Stimulated activated CD4-positive, alpha-beta T cell treated with anti-CD3 and anti-CD28 coated beads, Interleukin-2, amount 100 ng/mL, for 48 hours (primary cell): ENCODE measurements around the gene RNF11.
A peak's percentile ranks its signal among the peaks of the same experiment; 100 is the strongest.

Source experiments
- DNase-seq, 2 donors: peaks; one replicate each; pipeline ENCODE4 v3.0.0-alpha.2; 2020

Gene RNF11

DNA sequence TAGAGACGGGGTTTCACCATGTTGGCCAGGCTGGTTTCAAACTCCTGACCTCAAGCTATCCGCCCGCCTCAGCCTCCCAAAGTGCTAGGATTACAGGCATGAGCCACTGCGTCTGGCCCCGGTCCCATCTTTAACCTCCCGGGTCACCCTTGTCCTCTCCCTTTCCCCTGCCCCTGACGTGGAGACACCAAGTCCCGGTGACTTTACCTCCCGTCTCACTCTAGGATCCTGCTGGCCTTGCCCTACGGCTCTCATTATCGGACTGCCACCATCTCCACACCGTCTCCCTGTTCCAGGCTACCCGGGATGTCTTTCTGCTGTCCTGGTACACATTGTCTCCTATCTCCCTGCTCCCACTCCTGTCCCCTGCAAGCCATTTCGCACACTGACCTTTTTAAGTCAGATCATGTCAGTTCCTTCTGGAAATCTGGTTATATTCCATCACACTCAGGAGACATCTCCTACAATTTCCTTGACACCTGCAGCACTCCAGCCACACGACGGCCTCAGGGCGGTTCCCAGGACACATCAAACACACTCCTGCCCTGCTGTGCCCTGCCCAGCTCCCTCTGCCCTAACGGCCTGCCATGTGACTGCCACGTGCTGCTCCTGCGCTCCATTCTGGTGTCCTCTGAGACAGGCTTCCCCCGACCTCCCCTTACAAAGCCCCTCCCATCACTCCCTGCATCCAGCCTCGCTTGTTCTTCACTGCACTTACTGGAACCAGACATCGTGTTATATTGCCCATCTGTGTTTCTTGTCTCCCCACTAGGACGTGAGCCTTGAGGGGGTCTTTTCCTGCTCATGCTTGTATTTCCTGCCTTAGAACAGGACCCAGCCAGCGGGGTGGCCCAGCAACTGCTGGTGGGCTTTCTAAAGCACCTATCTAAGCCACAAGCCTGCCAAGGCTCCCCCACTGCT is 61.6 kb downstream of the RNF11 start:
- DNase-seq, result no peak

- no peak for DNase-seq
Observed at GRCh38 chr1:51298322-51298705, 62.2 kb downstream of the RNF11 start.

- no peak for DNase-seq
Observed at GRCh38 chr1:51299185-51299885, 63.3 kb downstream of the RNF11 start.

GRCh38 chr1:51299981-51300670 is 64.1 kb downstream of the RNF11 start:
- no peak for DNase-seq

DNA sequence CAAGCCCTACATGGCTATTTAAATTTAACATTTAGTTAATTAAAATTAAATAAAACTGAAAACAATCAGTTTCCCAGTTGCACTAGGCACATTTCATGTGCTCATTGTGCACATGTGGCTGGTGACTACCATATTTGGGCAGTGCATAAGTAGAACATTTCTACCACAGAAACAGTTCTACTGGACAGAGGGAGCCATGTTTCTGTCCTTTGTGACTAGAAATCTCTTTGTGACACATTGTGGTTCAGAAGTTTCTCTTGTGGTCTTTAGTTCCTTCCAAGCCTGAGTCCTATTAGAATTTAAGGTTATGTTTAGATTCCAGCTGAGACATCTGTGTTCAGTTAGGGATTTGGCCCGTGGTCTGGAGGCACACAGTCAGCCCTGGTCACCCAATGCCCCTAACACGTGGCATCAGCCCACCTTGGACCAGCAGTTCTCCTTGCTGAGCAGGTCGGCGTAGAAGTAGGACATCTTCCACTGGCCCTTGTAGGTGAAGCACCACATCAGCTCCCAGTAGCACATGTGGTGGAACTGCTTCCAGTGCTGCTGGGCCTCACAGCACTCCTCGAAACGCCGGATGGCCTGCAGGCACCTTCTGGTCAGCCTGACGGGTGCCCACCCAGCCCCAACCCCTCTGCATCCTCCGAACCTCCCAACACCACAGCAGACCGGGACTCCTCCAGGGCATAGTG is 65.2 kb downstream of the RNF11 start:
- no peak for DNase-seq

DNA sequence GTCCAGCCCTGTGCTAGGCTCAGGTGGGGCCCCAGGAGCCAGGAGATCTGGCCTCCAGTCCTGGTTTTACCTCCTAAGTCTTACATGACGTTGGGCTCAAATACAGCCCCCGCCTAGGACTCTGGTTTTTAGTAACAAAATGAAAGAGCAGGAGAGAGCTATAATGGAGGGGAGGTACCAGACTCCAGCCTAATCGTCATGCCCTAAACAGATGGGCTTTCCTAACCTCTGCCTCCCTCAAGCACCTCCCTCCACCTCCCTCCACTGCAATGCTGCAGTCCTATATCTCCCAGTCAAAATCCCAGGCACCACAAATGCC is 65.7 kb downstream of the RNF11 start:
- DNase-seq, result no peak

- no peak for DNase-seq
Observed at GRCh38 chr1:51302270-51302669, 66.2 kb downstream of the RNF11 start.

- no peak for DNase-seq
Observed at GRCh38 chr1:51302746-51303145, 66.7 kb downstream of the RNF11 start.

DNA sequence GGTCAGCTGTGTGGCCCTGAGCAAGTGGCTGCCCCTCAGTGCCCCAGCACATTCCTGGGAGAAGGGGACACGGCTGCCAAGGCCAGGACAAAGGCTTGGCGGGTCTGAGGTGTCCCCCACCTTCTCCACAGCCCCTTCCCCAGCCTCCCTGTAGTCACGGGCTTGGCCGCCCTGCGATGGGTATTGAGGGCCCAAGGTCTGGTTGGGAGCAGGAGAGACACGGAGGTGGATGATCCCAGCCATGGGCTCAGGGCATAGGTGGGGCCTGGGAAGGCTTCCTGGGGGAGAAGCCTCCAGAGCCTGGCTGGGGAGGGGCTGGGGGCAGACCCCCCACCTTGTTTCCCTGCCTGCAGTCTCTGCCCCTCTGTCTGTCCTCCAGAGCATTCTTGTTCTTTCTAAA is 67.2 kb downstream of the RNF11 start:
- no peak for DNase-seq

DNA sequence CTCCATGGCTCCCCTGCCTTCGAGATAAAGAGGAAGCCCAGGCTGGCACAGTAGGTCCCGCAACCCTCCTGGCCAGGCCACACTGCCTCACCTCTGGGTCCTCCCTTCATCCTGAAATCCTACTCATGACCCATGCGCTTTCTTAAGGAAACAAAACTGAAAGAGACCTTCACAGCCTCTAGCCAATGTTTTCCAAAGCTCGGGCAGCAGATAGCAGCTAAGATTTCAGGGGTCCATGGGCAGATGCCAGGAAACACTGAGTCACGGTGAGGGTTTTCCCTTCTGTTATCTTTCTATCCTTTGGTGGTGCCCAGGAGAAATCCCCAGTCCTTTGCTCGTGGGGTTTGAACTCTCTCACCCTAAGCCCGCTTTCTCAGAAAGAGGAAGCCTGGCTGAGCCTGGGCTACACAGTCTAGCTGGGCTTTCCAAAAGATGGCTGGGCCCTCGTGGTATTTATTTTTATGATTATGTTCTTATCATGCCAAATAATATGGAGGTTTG is 67.7 kb downstream of the RNF11 start:
- DNase-seq, result peak in 1 of 2 donors; percentile 21

- no peak for DNase-seq
Observed at GRCh38 chr1:51304360-51304759, 68.3 kb downstream of the RNF11 start.

DNA sequence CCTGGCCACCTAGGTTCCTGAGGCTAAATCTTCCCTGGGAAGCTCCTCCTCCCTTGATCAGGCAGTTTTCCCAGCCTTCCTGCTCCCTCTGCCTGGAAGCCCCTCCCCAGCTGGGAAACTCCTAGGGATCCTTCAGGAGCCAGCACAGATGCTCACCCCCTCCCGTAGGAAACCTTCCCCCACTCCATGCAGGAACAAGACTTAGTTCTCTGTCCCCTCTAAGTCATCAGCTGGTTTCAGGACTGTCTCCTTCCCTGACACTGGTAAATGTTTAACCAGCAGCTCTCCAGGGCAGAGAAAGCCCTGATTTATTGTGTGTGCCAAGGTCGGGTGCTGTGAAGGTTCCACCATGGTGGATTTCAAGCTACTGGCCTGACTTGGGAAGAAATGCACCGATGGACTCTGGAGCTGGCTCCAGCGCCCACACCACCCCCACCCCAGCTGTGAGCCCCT is 69.3 kb downstream of the RNF11 start:
- no peak for DNase-seq

- DNase-seq, result no peak
Observed at GRCh38 chr1:51306950-51307349, 70.9 kb downstream of the RNF11 start.

DNA sequence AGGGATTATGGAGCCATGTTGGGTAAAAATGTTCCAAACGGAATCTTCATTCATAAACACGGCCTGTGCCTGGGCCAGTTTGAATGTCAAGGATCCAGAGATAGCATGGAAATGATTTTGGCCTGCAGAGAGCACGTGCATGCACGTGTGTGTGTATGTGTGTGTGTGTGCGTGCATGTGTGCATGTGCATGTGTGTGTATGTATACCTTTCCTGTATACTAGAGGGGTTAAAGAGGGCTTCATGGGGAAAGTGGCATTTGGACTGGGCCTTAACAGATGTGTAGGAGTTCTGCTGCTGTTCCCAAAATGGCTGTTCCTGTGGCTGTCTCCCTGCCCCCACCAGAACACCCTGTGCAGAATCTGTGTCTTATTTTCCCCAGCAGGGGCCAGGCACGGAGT is 72.6 kb downstream of the RNF11 start:
- DNase-seq, result no peak

- DNase-seq, result no peak
Observed at GRCh38 chr1:51309291-51309690, 73.2 kb downstream of the RNF11 start.

DNA sequence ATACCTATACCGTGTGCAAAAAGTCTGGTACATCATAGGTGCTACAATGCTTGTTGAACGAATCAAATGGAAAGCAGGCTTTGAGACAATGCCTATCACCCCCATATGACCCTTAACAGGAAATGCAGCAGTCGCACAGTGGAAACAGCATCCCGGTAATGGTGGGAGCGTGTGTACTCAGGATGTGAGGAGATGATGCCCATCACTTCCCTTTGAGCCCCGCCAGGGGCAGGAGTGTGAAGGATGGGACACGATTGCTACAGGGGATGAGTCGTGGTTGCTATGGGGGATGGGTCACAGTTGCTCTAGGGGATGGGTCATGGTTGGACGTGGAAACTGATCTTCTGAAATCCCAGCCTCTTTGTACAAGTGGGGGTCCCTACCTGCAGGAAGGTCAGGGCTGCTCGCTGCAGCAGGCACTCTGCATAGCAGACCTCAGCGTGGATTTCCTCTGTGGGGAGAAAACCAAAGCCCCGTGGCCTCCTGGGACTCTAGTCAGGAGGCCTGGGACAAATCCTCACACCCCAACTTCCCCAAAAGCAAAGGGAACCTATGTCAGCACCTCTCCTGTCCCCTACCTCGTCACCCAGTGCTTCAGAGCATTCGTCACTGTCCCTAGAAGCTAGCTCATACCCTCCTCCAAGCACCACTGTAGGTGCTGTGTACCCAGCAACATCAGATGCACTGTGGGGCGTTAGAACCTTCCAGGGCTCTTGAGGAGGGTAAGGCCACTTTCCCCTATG is 75.0 kb downstream of the RNF11 start:
- no peak for DNase-seq

- no peak for DNase-seq
Observed at GRCh38 chr1:51311826-51312225, 75.8 kb downstream of the RNF11 start.

DNA sequence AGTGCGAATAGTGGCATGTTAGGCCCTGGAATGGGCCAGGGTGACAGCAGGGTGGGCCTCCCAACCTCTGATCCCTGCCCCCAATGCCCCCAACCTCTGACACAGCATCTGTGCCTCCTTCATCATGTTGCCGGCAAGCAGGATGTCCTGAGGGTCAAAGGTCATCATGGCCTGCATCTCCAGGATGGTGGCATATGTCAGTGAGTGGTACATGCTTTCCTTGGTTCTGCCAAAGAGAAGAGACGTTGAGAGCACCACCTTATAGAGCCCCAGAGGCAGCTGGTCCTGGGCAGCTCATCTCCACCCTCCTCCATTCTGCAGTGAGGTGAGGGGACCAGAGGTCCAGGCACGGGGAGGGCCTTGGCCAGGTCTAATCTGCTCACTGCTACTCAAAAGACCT is 76.6 kb downstream of the RNF11 start:
- no peak for DNase-seq

- no peak for DNase-seq
Observed at GRCh38 chr1:51313268-51313852, 77.3 kb downstream of the RNF11 start.

DNA sequence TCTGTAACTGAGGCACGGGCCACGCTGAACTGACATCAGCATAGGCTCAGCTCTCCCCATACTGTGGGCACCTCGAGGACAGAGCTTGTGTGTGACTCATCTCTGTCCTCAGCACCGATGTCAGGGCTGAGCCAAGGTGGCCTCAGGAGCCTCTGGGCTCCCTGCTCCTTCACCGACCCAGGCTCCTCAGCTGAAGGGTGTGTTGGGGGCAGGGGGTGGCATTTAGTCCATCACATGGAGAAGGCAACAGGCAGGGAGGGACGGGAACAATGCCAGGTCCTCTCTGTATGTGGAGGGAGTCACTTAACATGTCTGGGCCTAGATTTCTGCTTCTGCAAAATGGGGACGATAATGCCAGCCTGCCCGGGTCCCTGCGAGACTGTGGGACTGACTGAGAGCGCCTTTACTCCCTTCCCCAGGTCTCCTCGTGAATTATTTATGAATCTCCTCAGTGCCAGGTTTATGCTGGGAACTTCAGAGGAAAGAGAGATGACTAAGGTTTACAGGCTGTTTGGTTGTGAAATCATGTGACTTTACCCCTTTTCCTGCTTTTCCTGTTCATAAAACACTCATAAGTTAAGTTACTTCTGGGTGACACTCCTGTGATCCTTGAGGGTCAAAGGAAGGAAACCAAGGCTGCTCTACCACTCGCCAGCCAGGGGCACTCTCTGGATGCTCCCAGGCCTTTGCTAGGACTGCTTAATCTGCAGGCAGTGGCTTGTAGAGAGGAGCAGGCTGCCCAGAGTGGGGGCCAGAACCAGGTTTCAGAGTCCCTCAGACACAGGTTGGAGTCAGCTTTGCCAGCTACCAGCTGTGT is 78.1 kb downstream of the RNF11 start:
- DNase-seq, result no peak

DNA sequence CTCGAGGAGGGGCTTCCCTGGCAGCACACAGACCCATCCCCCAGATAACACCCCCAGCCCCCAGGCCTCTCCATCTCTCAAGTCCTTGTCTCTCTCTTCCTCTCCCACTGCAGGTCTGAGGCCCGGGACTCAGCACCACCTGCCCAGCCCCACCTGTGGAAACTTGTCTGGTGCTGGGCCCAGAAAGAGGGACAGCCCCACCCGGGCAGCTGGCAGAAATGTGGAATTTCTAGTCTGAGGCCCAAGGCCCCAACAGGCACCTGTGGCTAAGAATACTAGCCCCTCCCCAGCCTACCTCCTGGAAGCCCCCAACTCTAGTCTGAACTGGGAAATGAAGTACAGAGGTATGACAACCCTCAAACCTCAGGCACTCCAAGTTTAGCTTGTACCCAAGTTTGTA is 78.9 kb downstream of the RNF11 start:
- no peak for DNase-seq
